Cortex of kidney (tissue), 1 donor: ENCODE results near the gene ALDH7A1.
"Not testable (repeated sequence)": the region's sequence is repeated elsewhere in the genome, so short reads cannot be mapped to it uniquely, and the experiment has no call there.

ENCODE experiments used
- DNase-seq: peaks from one replicate; lab custom pipeline; 2025; lab: John Stamatoyannopoulos, UW

The ALDH7A1 gene

GRCh38 chr5:126595486-126596083 lies 566 bp upstream of the ALDH7A1 start:
- DNase-seq = no peak

GRCh38 chr5:126591549-126591948 lies 3.5 kb downstream of the ALDH7A1 start:
- no peak for DNase-seq

- DNase-seq = no peak
Observed at GRCh38 chr5:126589536-126590297, 5.3 kb downstream of the ALDH7A1 start.

- DNase-seq = no peak
Observed at GRCh38 chr5:126587551-126588390, 7.2 kb downstream of the ALDH7A1 start.

GRCh38 chr5:126583761-126584160 lies 11.3 kb downstream of the ALDH7A1 start:
- no peak for DNase-seq

- no peak for DNase-seq
Observed at GRCh38 chr5:126579716-126580115, 15.3 kb downstream of the ALDH7A1 start.

- no peak for DNase-seq
Observed at GRCh38 chr5:126577415-126577814, 17.6 kb downstream of the ALDH7A1 start.

- no peak for DNase-seq
Observed at GRCh38 chr5:126576974-126577373, 18.0 kb downstream of the ALDH7A1 start.

GRCh38 chr5:126575644-126576043 lies 19.4 kb downstream of the ALDH7A1 start:
- no peak for DNase-seq

GRCh38 chr5:126568206-126568755 lies 26.7 kb downstream of the ALDH7A1 start:
- no peak for DNase-seq

- no peak for DNase-seq
Observed at GRCh38 chr5:126562823-126563222, 32.2 kb downstream of the ALDH7A1 start.

GRCh38 chr5:126561908-126562307 lies 33.1 kb downstream of the ALDH7A1 start:
- DNase-seq = no peak

GRCh38 chr5:126555101-126555500 lies 39.9 kb downstream of the ALDH7A1 start:
- not testable (repeated sequence) for DNase-seq

- DNase-seq = no peak
Observed at GRCh38 chr5:126552614-126553013, 42.4 kb downstream of the ALDH7A1 start.

GRCh38 chr5:126544087-126544740 lies 50.8 kb downstream of the ALDH7A1 start:
- no peak for DNase-seq

GRCh38 chr5:126543660-126544059 lies 51.4 kb downstream of the ALDH7A1 start:
- no peak for DNase-seq

- DNase-seq = no peak
Observed at GRCh38 chr5:126543009-126543408, 52.0 kb downstream of the ALDH7A1 start.

GRCh38 chr5:126542441-126542840 lies 52.6 kb downstream of the ALDH7A1 start:
- no peak for DNase-seq

GRCh38 chr5:126540631-126541030 lies 54.4 kb downstream of the ALDH7A1 start:
- DNase-seq = no peak

- no peak for DNase-seq
Observed at GRCh38 chr5:126538579-126538978, 56.4 kb downstream of the ALDH7A1 start.

GRCh38 chr5:126536874-126537273 lies 58.1 kb downstream of the ALDH7A1 start:
- DNase-seq = no peak
